Kidney (tissue), 14 donors: ENCODE measurements around the gene VPS16. TPM values are rescaled to one million over a fixed set of nuclear protein-coding genes. Genes with fewer than 3 reads are reported as not detected.

Source experiments
- DNase-seq, 5 donors: peaks; one replicate each; pipeline ENCODE4 v3.0.0-alpha.2; 2013 to 2020
- FAIRE-seq: peaks from 2 replicates; lab custom pipeline; 2012; peaks lifted over from hg19 to GRCh38; lab: Jason Lieb, UNC
- H3K27ac ChIP-seq, 2 donors: one replicate each; pipeline ENCODE4 v1.7.0; 2013; ENCODE audit warnings: low read depth in 2 of 2, low read length in 2 of 2, inconsistent platforms in 1 of 2
- H3K27me3 ChIP-seq: one replicate; pipeline ENCODE4 v1.7.1; 2013; ENCODE audit warnings: low read length, inconsistent platforms; ENCODE audit not compliant: control insufficient read depth, insufficient read depth
- H3K36me3 ChIP-seq, 3 donors: one replicate each; pipeline versions ENCODE4 v1.7.0 to v1.7.1; 2013; ENCODE audit warnings: low read length in 3 of 3, control low read depth in 1 of 3, inconsistent platforms in 1 of 3; ENCODE audit not compliant: insufficient read depth in 3 of 3, control insufficient read depth in 2 of 3
- H3K4me1 ChIP-seq, 3 donors: one replicate each; pipeline versions ENCODE4 v1.7.0 to v1.7.1; 2013; ENCODE audit warnings: low read length in 3 of 3, inconsistent platforms in 1 of 3, low read depth in 1 of 3; ENCODE audit not compliant: control insufficient read depth in 2 of 3, insufficient read depth in 2 of 3
- H3K4me3 ChIP-seq, 3 donors: one replicate each; pipeline versions ENCODE4 v1.7.0 to v1.8.1; 2013; ENCODE audit warnings: low read length in 3 of 3, control low read depth in 1 of 3, inconsistent platforms in 1 of 3
- H3K9ac ChIP-seq, 3 donors: one replicate each; pipeline versions ENCODE4 v1.7.0 to v1.7.1; 2013; ENCODE audit warnings: low read length in 3 of 3, control low read depth in 1 of 3, inconsistent platforms in 1 of 3
- H3K9me3 ChIP-seq, 3 donors: one replicate each; pipeline versions ENCODE4 v1.7.0 to v1.7.1; 2013; ENCODE audit warnings: low read length in 3 of 3, control low read depth in 1 of 3, inconsistent platforms in 1 of 3; ENCODE audit not compliant: control insufficient read depth in 2 of 3, insufficient read depth in 1 of 3
- CTCF ChIP-seq: IDR thresholded peaks from 3 replicates; pipeline ENCODE4 v1.5.1; 2012; ENCODE audit warnings: mild to moderate bottlenecking, moderate library complexity, borderline replicate concordance; ENCODE audit not compliant: insufficient read depth; ENCODE audit errors: extremely low read depth
- intact Hi-C: fragments of 100-400 bp; cut with DNase I; formaldehyde crosslinking; loops from one replicate; pipeline ENCODE4 v1.11.1; 2022
- polyA plus RNA-seq: library from polyadenylated mRNA; stranded (reverse); fragments of 350-450 nt; fragmentation: Illumina TruSeq; extraction: RNeasy Lipid Tissue Mini Kit (QIAGEN cat#74804); gene quantifications from one replicate; pipeline ENCODE4 v1.2.3, GENCODE V29; 2014; ENCODE audit warnings: low read depth, low replicate concordance; ENCODE audit not compliant: insufficient read depth
- total RNA-seq: library from RNA; stranded (reverse); fragmentation: NEBNext Ultra II Directional; extraction: Animal tissue kit (Norgen Biotek cat#: 25700); gene quantifications from one replicate; pipeline ENCODE4 v1.2.1, GENCODE V29; 2021
- donor health status: control.
- donor health status: control.
- donor health status: control.
- donor health status: control.
- donor health status: control.
- donor health status: DM: yes; HTN: yes; CAD: no.
- donor health status: Normal renal cell carcinoma (clear cell type).

The VPS16 gene
- total and polyA plus RNA-seq, 2 donors from 2014 or later, result 38.6 to 38.8 TPM

GRCh38 chr20:2851086-2851485, 10.5 kb downstream of the VPS16 start:
- no peaks in the 10 kb centered on the region for H3K9me3 ChIP-seq
- DNase-seq (no peak), FAIRE-seq (no peak)
- H3K27me3 ChIP-seq, result no peaks in the 10 kb centered on the region
- no peak overlapping the region for H3K27ac ChIP-seq
- intact Hi-C loops, result no loop called here
- H3K4me3 ChIP-seq, result no peak overlapping the region
- peaks cover 0 to 2% (median 0%) of the 10 kb centered on the region in 3 donors for H3K36me3 ChIP-seq
- no peak overlapping the region for H3K9ac ChIP-seq
- TF ChIP-seq CTCF, result no peak
- H3K4me1 ChIP-seq, result no peaks in the 10 kb centered on the region

- no peaks in the 10 kb centered on the region for H3K4me1 ChIP-seq
- H3K4me3 ChIP-seq, result no peak overlapping the region
- FAIRE-seq (no peak), DNase-seq (no peak)
- intact Hi-C loops, result no loop called here
- no peaks in the 10 kb centered on the region for H3K9me3 ChIP-seq
- H3K27me3 ChIP-seq, result no peaks in the 10 kb centered on the region
- no peak overlapping the region for H3K27ac ChIP-seq
- TF ChIP-seq CTCF, result no peak
- peaks cover 0 to 15% (median 12%) of the 10 kb centered on the region in 3 donors for H3K36me3 ChIP-seq
- H3K9ac ChIP-seq, result no peak overlapping the region
These were observed 18.0 kb downstream of the VPS16 start for GRCh38 chr20:2858591-2858990.

GRCh38 chr20:2859330-2860121, 19.0 kb downstream of the VPS16 start:
- DNase-seq, result no peak
- H3K9ac ChIP-seq, result no peak overlapping the region
- intact Hi-C loops, result no loop called here
- H3K27me3 ChIP-seq, result no peaks in the 10 kb centered on the region
- FAIRE-seq, result no peak
- H3K4me1 ChIP-seq, result no peaks in the 10 kb centered on the region
- H3K9me3 ChIP-seq, result no peaks in the 10 kb centered on the region
- no peak for TF ChIP-seq CTCF
- peaks cover 0 to 19% (median 12%) of the 10 kb centered on the region in 3 donors for H3K36me3 ChIP-seq
- no peak overlapping the region for H3K4me3 ChIP-seq
- H3K27ac ChIP-seq, result no peak overlapping the region
